GM19025 (cell line): ENCODE results near the gene SLC26A11.
"Not testable (repeated sequence)": the region's sequence is repeated elsewhere in the genome, so short reads cannot be mapped to it uniquely, and the experiment has no call there.

Experiments used
- ATAC-seq: cut with Tn5 transposase; IDR thresholded peaks from one replicate; pipeline ENCODE4 v1.9.1; 2021; ENCODE audit warnings: mild to moderate bottlenecking, low read depth, moderate library complexity; ENCODE audit not compliant: unreplicated experiment

Gene SLC26A11

DNA sequence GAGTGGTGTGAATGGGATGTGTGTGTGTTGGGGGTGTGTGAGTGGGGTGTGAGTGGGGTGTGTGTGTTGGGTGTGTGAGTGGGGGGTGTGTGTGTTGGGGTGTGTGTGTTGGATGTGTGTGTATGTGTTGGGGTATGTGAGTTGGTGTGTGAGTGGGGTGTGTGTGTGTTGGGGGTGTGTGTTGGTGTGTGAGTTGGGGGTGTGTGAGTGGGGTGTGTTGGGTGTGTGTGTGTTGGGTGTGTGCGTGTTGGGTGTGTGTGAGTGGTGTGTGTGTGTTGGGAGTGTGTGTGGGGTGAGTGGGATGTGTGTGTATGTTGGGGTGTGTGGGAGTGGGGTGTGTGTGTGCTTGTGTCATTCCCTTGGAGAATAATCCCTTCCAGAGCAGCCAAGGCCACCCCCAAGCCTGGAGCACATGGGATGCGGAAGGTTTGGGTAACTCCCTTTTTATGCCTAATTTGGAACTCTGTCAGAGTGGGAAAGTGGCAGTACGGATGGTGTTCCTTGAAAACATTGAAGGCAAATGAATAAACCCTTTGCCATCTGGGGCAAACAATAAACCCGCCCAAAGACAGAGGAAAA is 54.7 kb downstream of the SLC26A11 start:
- no peak for ATAC-seq

GRCh38 chr17:80275857-80276256 is 55.6 kb downstream of the SLC26A11 start:
- ATAC-seq = not testable (repeated sequence)

GRCh38 chr17:80277751-80278671 is 57.8 kb downstream of the SLC26A11 start:
- ATAC-seq = no peak

- no peak for ATAC-seq
Observed at GRCh38 chr17:80279895-80280294, 59.7 kb downstream of the SLC26A11 start.

DNA sequence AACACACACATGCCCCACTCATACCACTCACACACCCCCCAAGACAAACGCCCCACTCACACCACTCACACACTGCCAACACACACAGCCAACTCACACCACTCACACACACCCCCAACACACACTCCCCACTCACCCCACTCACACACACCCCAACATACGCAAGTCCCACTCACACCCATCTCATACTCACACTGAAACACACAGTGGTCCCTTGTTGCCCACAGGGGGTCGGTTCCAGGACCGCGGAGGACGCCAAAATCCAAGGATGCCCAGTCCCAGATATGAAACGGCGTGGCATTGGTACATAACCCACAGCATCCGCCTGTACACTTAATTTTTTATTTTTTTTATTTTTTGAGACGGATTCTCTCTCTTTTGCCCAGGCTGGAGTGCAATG is 61.3 kb downstream of the SLC26A11 start:
- ATAC-seq = no peak

- no peak for ATAC-seq
Observed at GRCh38 chr17:80283116-80283852, 63.1 kb downstream of the SLC26A11 start.

GRCh38 chr17:80284631-80285030 is 64.4 kb downstream of the SLC26A11 start:
- ATAC-seq = no peak

DNA sequence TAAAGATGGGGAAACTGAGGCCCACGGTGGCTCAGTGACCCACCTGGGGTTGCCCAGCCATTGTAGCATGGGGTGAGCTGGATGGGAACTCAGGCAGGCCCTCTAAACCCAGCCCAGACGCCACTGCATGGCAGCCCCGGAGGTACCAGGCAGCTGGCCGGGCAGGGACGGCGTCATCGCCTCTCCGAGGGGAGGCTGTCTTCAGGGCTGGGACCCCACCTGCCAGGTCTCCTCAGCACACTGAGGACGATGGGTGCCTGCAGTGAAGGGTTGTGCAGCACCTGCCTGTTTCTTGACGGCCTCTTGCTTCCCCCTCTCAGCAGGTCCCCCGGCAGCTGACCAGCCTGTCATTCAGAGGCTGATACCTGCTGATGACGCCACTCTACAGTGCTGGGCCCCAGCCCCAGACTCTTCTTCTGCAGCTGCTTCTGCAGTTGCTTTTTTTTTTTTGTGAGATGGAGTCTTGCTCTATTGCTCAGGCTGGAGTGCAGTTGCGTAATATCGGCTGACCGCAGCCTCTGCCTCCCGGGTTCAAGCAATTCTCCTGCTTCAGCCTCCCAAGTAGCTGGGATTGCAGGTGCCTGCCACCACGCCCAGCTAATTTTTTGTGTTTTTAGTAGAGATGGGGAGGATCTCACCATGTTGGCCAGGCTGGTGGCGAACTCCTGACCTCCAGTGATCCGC is 65.2 kb downstream of the SLC26A11 start:
- ATAC-seq = no peak

GRCh38 chr17:80286638-80286960 is 66.4 kb downstream of the SLC26A11 start:
- no peak for ATAC-seq

DNA sequence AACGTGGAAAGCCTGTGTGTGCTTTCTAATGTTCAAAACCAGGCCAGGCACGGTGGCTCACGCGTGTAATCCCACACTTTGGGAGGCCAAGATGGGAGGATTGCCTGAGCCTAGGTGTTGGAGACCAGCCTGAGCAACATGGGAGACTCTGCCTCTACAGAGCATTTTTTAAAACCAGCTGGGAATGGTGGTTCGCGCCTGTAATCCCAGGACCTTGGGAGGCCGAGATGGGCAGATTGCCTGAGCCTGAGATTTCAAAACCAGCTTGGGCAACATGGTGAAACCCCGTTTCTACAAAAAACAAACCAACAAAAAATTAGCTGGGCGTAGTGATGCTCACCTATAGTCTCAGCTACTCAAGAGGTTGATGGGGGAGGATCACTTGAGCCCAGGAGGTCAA is 66.8 kb downstream of the SLC26A11 start:
- no peak for ATAC-seq

- no peak for ATAC-seq
Observed at GRCh38 chr17:80287806-80288567, 67.8 kb downstream of the SLC26A11 start.

DNA sequence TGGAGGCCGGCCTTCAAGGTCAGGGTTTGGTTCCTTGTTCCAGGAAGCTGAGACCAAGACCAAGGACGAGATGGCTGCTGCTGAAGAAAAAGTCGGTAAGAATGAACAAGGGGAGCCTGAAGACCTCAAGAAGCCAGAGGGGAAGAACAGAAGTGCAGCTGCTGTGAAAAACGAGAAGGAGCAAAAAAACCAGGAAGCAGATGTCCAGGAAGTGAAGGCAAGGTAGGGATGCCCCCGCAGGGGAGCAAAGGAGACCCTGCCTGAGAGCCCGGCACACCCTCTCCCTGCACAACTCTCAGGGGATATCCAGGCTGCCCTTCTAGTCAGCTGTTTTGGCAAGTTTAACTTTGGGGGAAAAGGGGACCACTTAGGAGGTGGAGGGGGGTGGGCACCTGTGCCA is 69.4 kb downstream of the SLC26A11 start:
- ATAC-seq = no peak

DNA sequence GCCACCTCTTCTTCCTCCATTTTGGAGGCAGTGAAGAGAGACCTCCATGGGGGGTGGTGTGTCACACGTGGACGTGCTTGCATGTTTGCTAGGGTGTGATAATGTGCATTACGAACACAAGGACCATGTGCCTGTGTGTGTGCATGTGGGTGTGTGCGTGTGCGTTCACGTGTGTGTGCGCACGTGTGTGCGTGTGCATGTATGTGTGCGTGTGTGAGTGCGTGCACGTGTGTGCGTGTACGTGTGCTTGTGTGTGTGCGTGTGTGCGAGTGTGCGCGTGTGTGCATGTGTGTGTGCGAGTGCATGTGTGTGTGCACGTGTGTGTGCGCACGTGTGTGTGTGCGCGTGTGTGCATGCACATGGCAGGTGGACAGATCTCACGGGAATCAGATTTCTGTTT is 69.9 kb downstream of the SLC26A11 start:
- ATAC-seq = no peak

DNA sequence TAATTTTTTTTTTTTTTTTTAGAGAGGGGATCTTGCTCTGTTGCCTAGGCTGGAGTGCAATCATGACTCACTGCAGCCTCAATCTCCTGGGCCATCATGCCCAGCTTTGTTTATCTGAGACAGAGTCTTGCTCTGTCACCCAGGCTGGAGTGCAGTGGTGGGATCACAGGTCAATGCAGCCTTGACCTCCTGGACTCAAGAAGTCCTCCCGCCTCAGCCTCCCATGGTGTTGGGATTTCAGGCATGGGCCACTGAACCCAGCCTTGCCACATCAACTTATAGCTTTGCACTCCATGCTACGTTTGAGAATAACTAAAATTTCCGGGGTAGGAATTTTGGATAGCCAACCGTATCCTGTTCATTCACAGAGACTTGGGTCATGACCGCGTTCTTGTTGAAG is 71.0 kb downstream of the SLC26A11 start:
- ATAC-seq = no peak

- no peak for ATAC-seq
Observed at GRCh38 chr17:80291691-80292487, 71.7 kb downstream of the SLC26A11 start.

DNA sequence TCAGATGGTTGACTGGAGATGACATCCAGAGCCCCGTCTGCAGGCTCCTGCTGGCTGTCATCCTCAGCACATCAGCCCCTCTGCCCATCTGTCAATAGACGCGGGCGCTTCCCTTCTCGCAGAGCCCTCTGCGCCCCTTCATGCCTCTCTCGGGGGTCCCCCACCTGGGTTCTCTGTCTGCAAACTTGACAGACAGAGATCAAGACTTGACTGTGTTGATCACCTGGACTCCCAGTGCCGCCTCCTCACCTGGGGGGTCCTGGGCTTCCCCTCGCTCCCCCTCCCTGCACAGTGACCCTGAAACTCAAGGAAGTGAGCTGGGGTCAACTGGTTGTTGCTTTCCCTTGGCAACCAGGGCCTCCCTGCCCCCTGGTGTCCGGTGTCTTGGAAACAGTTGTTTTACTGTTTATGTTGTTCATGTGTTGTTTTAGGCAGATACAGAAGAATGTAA is 72.3 kb downstream of the SLC26A11 start:
- no peak for ATAC-seq

- ATAC-seq = no peak
Observed at GRCh38 chr17:80294210-80294609, 74.0 kb downstream of the SLC26A11 start.

DNA sequence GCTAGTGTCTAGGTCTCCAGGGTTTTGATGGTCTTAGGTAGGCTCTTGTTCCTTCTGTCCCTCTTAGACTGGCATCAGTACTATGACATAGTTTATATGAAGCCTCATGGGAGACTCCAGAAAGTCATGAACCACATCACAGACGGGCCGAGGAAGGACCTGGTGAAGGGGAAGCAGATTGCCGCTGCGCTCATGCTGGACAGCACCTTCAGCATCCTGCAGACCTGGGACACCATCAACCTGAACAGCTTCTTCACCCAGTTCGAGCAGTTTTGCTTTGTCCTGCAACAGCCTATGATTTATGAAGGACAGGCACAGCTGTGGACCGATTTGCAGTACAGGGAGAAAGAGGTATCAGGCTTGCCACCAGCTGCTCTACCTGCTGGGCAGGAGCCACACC is 74.4 kb downstream of the SLC26A11 start:
- ATAC-seq = no peak

- ATAC-seq = no peak
Observed at GRCh38 chr17:80295146-80295545, 74.9 kb downstream of the SLC26A11 start.
